Pancreas (tissue), 10 donors: ENCODE data around the gene COPE. TPM values are rescaled to one million over a fixed set of nuclear protein-coding genes. Genes with fewer than 3 reads are reported as not detected.

Source experiments
- ATAC-seq, 4 donors: fragments of 200-7000 bp; cut with Tn5 transposase; one replicate each; pipeline versions ENCODE4 v1.8.0 to v1.9.1; 2020; ENCODE audit warnings: mild to moderate bottlenecking in 4 of 4, moderate library complexity in 4 of 4
- DNase-seq, 6 donors: peaks; one replicate each; pipeline ENCODE4 v3.0.0-alpha.2; 2020
- FAIRE-seq: peaks from 2 replicates; lab custom pipeline; 2012; peaks lifted over from hg19 to GRCh38; lab: Jason Lieb, UNC
- H3K27ac ChIP-seq, 4 donors: fragments of 200-600 bp; sonication (generic); 1 replicate in 3 of 4; 2 replicates in 1 of 4; pipeline versions ENCODE4 v1.5.0 to v1.8.0; 2020
- H3K27me3 ChIP-seq, 4 donors: fragments of 200-600 bp; one replicate each; pipeline ENCODE4 v1.8.0; 2021
- H3K36me3 ChIP-seq, 3 donors: fragments of 200-600 bp; sonication (generic) in 1 of 3; one replicate each; pipeline versions ENCODE4 v1.5.0 to v1.8.0; 2020 to 2021
- H3K4me1 ChIP-seq, 3 donors: fragments of 200-600 bp; one replicate each; pipeline ENCODE4 v1.8.0; 2021
- H3K4me3 ChIP-seq, 4 donors: fragments of 200-600 bp; sonication (generic) in 2 of 4; one replicate each; pipeline versions ENCODE4 v1.5.0 to v1.8.0; 2020 to 2021
- H3K9me3 ChIP-seq, 4 donors: fragments of 200-600 bp; one replicate each; pipeline ENCODE4 v1.8.0; 2021
- CTCF ChIP-seq, 4 donors: fragments of 200-600 bp; sonication (generic) in 3 of 4; IDR thresholded peaks; one replicate each; pipeline versions ENCODE4 v1.5.0 to v1.8.0; 2021; ENCODE audit warnings: antibody characterized with exemption in 4 of 4
- WGBS, 2 donors: extraction: QIAGEN DNeasy Blood & Tissue Kit; methylation state at CpG; one replicate each; pipeline ENCODE4 v1.1.7; 2013; 5-methylcytosine and 5-hydroxymethylcytosine counted together
- intact Hi-C, 3 donors: fragments of 100-400 bp; cut with DNase I; formaldehyde crosslinking; loops; one replicate each; pipeline versions ENCODE4 v1.11.1 to v1.14.2; 2022
- polyA plus RNA-seq, 2 donors: library from polyadenylated mRNA; stranded (reverse); fragments of 200-250 nt; gene quantifications; one replicate each; pipeline ENCODE4 v1.2.3, GENCODE V29; 2013
- total RNA-seq, 6 donors: library from RNA; stranded (reverse); fragmentation: NEBNext Ultra II Directional in 4 of 6; extraction: Animal tissue kit (Norgen Biotek cat#: 25700) in 4 of 6; gene quantifications; one replicate each; pipeline versions ENCODE4 v1.2.1 to v1.2.4, GENCODE V29; 2021 to 2023
- donor health status: healthy with polysubstance abuse.
- donor health status: DM: no; HTN: no; CAD: no; lungs with moderate emphysema.
- donor health status: DM: no; HTN: no; CAD: no.
- donor health status: control.
- donor health status: control.
- donor health status: Bipolar disorder and iron deficiency.
- donor health status: DM: yes; HTN: yes; CAD: no.
- donor health status: DM: no; HTN: no; CAD: no.
- donor health status: DM: no; HTN: no; CAD: no.
- donor health status: DM: yes; HTN: yes; CAD: no.

Gene COPE
- total and polyA plus RNA-seq, 8 donors: 58.2 to 200 (median 94.2) TPM

- no peaks in the 10 kb centered on the region for H3K9me3 ChIP-seq
- no peak for TF ChIP-seq CTCF (IDR thresholded peaks at IDR 0.05)
- peak within 1 kb of the TSS in 1 of 4 donors; percentile 33 for H3K27ac ChIP-seq
- no peaks in the 10 kb centered on the region for H3K4me1 ChIP-seq
- 1 to 2% methylated on average over 49 to 79 of the region's 81 CpGs for WGBS, 2 donors
- DNase-seq (peak; percentile 74 to 99 (median 83)), ATAC-seq (peak; percentile 88 to 95 (median 91)), FAIRE-seq (no peak)
- H3K27me3 ChIP-seq: no peaks in the 10 kb centered on the region
- intact Hi-C loops: no loop called here
- no peaks in the 10 kb centered on the region for H3K36me3 ChIP-seq
- peak within 1 kb of the TSS; percentile 35 to 67 (median 48) for H3K4me3 ChIP-seq
Measured at GRCh38 chr19:18940769-18941627, 21.8 kb upstream of the COPE start, which contains the start of gene HOMER3. Gene HOMER3 (minus strand): TSS chr19:18941217. CDS start chr19:18938982, 2,235 bp downstream.

GRCh38 chr19:18939922-18940768 is 21.0 kb upstream of the COPE start:
- TF ChIP-seq CTCF (IDR thresholded peaks at IDR 0.05): no peak
- H3K4me3 ChIP-seq: peak overlapping the region; percentile 35 to 67 (median 48)
- WGBS, 2 donors: 2 to 3% methylated on average over 38 to 47 of the region's 47 CpGs
- no peak for FAIRE-seq
- no peaks in the 10 kb centered on the region for H3K36me3 ChIP-seq
- intact Hi-C loops: no loop called here
- DNase-seq: peak in 4 of 6 donors; percentile 45 to 76 (median 52)
- H3K27me3 ChIP-seq: no peaks in the 10 kb centered on the region
- peak; percentile 42 to 62 (median 56) for ATAC-seq
- peak overlapping the region in 1 of 4 donors; percentile 33 for H3K27ac ChIP-seq
- no peaks in the 10 kb centered on the region for H3K4me1 ChIP-seq
- no peaks in the 10 kb centered on the region for H3K9me3 ChIP-seq

GRCh38 chr19:18939163-18939562 is 20.0 kb upstream of the COPE start:
- ATAC-seq (no peak), FAIRE-seq (no peak), DNase-seq (no peak)
- no peak for TF ChIP-seq CTCF (IDR thresholded peaks at IDR 0.05)
- intact Hi-C loops: no loop called here
- no peaks in the 10 kb centered on the region for H3K4me1 ChIP-seq
- no peaks in the 10 kb centered on the region for H3K27me3 ChIP-seq
- H3K9me3 ChIP-seq: no peaks in the 10 kb centered on the region
- no peak overlapping the region for H3K4me3 ChIP-seq
- H3K27ac ChIP-seq: no peak overlapping the region
- whole genome bisulfite sequencing, 2 donors: 93 to 99% methylated on average over 3 of the region's 3 CpGs
- H3K36me3 ChIP-seq: no peaks in the 10 kb centered on the region

GRCh38 chr19:18933297-18933696 is 14.1 kb upstream of the COPE start:
- Histone ChIP-seq H3K4me3 (no peak overlapping the region), H3K36me3 (no peaks in the 10 kb centered on the region), H3K9me3 (no peaks in the 10 kb centered on the region), H3K27me3 (no peaks in the 10 kb centered on the region), H3K4me1 (no peaks in the 10 kb centered on the region), H3K27ac (no peak overlapping the region)
- FAIRE-seq (no peak), DNase-seq (no peak), ATAC-seq (no peak)
- 87 to 92% methylated on average over 13 of the region's 13 CpGs for WGBS, 2 donors
- TF ChIP-seq CTCF (IDR thresholded peaks at IDR 0.05): no peak
- intact Hi-C loops: no loop called here
